Right ventricle myocardium inferior (tissue), 1 donor: ENCODE measurements around the gene SNX18. TPM values are rescaled to one million over a fixed set of nuclear protein-coding genes. Genes with fewer than 3 reads are reported as not detected.
A peak's percentile ranks its signal among the peaks of the same experiment; 100 is the strongest.

ENCODE experiments used
- ATAC-seq: fragments of 200-7000 bp; cut with Tn5 transposase; one replicate; pipeline ENCODE4 v1.9.1; 2020; ENCODE audit warnings: mild to moderate bottlenecking, moderate library complexity
- DNase-seq: peaks from one replicate; pipeline ENCODE4 v3.0.0; 2021; ENCODE audit errors: missing footprints
- intact Hi-C: fragments of 100-400 bp; cut with DNase I; formaldehyde crosslinking; loops from one replicate; pipeline ENCODE4 v1.11.0; 2022
- total RNA-seq: library from RNA; stranded (reverse); fragmentation: NEBNext Ultra II Directional; extraction: Animal tissue kit (Norgen Biotek cat#: 25700); gene quantifications from one replicate; pipeline ENCODE4 v1.2.1, GENCODE V29; 2021
- donor health status: DM: no; HTN: yes; CAD: no; lungs with severe emphysema.

SNX18 gene
- total RNA-seq, 1 donor from 2014 or later: 25.2 TPM

GRCh38 chr5:54556141-54556540 is 38.6 kb downstream of the SNX18 start:
- DNase-seq (no peak), ATAC-seq (no peak)
- intact Hi-C loops: no loop called here

DNA sequence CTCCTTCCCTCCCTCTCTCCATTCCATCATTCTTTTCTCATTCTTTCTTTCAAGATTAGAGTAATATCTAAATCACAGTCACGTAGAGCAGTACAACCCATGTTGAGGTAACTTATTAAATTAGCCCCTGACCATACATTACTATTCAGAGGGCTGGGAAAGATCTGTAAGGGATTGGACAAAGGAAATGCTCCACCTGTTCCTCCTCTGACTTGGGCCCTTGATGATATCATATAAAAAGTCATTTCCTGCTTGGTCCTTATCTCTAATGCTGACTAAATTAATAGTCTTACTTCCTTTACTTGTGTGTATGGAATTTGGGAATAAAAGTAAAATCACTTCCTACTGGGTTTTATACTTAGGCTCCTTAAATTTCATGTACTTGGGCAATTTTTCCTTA is 40.8 kb downstream of the SNX18 start:
- ATAC-seq: no peak

DNA sequence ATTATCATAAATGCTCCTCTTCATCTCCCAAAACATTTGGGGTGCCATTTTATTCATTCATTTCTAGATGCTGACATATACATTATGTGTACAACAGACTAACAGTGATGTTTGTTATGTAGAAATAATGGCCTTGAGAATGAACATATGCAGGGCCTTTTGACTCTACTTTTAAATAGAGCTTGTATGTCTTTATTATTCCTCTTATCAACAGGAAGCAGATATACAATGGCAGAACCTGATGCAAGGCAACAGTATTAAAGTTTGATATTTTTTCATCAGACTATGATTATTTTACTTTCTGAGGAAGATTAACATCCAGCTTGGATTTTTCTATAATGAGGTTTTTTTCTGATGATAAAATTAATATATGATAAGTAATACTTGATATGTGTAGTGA is 44.1 kb downstream of the SNX18 start:
- intact Hi-C loops: no loop called here
- no peak for ATAC-seq
- DNase-seq: no peak

More for the DNA sequence above, 40.8 kb downstream of the SNX18 start:
- no peak for DNase-seq
- intact Hi-C loops: no loop called here

- DNase-seq (no peak), ATAC-seq (no peak)
- intact Hi-C loops: no loop called here
These were observed 45.7 kb downstream of the SNX18 start for GRCh38 chr5:54563083-54563761.

DNA sequence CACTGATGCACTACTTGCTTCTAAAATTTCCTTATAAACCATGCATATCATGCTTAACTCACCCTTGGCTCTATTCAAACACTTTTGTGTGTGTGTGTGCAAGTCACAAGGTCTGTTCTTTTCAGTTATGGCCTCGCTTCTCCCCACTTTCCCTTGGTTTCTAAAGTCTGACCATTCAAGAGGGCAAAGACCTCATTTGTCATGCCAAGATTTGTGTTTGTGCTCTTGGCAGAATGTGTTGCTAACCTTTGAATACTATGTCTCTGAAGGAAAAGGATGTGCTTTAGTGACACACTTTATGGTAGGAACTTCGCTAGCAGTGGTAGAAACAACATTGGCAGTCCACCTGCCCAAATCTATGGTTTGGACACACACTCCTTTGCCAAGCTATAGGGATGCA is 50.4 kb downstream of the SNX18 start:
- intact Hi-C loops: no loop called here
- DNase-seq: no peak
- ATAC-seq: no peak

- intact Hi-C loops: no loop called here
- ATAC-seq (peak; percentile 48), DNase-seq (no peak)
These were observed 53.4 kb downstream of the SNX18 start for GRCh38 chr5:54570916-54571315.

DNA sequence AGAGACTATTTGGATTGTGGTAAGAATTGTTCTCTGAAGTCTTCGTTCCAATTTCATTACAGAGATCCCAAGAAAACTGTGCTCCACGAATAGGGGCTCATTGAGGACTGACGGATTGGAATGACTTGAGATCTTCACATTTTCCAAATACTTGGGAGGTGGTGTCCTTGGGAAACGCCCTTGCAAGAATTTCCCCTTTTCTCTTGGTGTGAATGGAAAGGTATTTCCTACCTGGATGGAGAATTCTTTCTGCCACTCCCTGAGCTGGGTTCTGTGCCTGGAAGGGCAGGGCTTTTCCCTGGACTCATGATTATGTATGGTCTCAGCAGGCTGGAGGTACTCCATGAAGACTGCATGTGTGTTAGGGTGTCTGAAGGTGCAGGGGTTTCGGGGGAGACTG is 53.9 kb downstream of the SNX18 start:
- intact Hi-C loops: no loop called here
- DNase-seq: no peak
- no peak for ATAC-seq

DNA sequence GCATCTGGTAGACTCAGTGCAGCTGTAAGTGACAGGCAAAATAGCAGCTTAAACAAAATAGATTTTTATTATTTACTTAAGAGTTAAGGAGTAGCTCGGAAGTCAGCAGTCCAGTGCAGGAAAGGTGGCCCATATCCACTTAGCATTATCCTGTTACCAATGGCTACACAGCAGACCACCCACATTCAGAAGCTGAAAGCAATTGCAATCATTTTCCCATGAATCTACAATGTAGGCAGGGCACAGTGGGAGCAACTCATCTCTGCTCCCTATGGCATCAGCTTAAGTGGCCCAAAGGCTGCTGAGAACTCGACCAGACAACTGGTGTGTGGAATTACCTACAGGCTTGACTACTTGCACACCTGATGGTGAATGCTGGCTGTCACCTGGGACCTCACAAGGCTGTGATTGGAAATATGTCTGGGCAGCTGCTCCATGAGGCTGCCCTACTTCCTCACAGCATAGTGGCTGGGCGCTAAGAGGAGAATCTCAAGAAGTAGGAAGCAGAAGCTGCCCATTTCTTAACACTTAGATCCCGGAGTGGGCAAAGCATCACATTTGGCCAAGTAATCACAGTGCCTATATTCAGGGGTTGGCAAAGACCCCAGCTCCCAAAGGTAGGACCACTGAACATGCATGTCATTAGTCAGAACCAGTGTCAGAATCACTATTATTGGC is 56.4 kb downstream of the SNX18 start:
- ATAC-seq (no peak), DNase-seq (no peak)
- intact Hi-C loops: no loop called here

DNA sequence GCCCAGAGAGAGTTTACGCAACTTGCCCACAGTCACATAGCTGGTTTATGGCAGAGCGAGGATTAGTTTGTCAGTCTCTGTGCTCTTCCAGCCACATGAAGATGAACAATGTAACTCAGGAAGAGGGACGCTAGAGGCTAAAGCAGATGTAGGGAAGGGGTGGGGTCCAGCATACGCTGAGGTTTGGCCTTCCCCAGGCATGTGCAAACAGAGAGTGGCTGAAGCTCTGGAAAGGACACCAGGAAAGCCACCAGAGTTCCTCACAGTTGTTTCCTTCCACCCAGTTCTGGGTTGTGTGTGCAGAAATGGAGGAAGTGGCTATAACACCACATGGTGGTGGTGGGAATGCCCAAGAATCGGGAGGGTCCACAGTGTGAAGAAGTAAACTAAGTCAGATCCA is 60.0 kb downstream of the SNX18 start:
- DNase-seq: no peak
- peak; percentile 50 for ATAC-seq
- intact Hi-C loops: no loop called here

- DNase-seq: no peak
- intact Hi-C loops: no loop called here
- ATAC-seq: no peak
These were observed 60.5 kb downstream of the SNX18 start for GRCh38 chr5:54577937-54578653.

DNA sequence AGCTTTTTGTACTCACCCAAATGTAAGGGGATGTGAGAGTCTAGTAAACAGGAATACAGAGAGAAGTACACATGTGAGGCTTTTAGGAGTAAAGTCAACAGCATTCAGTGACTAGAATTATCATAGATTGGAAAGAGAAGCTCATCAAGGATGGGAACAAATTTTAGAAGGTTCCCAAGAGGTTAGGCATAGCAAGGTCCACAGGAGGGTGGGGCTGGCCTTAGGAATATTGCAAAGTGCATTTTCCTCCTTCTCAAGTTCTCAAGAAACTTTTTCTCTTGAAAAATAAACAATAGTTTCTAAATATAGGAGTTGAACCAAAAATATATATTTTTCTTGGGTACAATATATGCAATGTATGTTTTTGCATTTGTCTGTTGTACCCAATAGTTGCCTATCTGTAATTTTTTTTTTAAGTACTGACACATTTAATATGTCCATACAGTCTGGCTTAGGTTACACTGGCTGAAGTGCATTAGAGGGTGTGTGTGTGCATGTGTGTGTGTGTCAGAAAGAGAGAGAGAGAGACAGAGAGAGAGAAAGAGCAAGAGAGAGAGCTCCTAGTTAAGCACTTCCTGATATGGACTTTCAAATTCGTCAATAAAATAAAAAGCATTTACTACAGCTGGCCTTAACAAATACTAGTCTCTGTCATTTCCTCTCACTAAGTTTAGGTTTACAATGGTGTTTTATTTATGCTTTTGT is 62.2 kb downstream of the SNX18 start:
- DNase-seq (no peak), ATAC-seq (no peak)
- intact Hi-C loops: loop anchor here (5.0 kb wide), 1 partner anchor 62 kb away; the partner anchor contains the start of gene SNX18

DNA sequence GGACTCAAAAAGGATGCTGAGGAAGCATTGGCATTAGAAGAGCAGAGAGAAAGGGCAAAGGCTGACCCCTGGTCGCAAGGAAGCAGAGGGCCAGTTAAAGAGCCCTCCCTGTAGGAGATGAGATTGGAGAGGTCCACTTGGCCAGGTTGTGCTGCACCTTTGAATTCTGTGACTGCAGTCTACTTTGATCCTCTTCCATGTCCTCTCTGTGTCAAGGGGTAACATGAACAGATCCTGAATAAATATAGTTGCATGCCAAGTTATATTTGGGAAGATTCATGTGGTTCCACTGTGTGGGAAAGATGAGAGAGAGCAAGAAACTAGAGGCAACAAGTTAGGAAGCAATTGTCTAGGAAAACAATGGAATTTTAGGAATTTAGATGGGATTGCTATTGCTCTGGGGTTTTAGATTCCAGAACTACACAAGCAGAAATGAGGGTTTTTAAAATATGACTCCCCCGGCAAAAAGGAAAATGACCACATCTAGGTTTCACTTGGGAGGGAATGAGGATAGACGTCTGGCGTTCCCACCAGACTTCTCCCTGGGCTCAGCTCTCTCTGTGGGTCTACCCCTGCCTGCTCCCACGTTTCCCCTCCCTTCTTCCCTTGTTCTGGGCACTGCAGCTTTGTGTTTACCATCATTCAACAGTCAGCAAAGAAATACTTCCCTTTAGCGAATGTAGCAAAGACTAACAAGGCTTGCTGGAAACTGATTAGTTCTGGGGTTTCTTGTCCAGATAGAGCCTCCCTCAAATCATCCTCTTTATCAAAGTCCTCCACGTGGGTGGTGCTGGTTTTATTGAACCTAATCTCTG is 63.6 kb downstream of the SNX18 start:
- ATAC-seq (peak; percentile 51), DNase-seq (no peak)
- intact Hi-C loops: loop anchor here (5.0 kb wide), 1 partner anchor 64 kb away; the partner anchor contains the start of gene SNX18

DNA sequence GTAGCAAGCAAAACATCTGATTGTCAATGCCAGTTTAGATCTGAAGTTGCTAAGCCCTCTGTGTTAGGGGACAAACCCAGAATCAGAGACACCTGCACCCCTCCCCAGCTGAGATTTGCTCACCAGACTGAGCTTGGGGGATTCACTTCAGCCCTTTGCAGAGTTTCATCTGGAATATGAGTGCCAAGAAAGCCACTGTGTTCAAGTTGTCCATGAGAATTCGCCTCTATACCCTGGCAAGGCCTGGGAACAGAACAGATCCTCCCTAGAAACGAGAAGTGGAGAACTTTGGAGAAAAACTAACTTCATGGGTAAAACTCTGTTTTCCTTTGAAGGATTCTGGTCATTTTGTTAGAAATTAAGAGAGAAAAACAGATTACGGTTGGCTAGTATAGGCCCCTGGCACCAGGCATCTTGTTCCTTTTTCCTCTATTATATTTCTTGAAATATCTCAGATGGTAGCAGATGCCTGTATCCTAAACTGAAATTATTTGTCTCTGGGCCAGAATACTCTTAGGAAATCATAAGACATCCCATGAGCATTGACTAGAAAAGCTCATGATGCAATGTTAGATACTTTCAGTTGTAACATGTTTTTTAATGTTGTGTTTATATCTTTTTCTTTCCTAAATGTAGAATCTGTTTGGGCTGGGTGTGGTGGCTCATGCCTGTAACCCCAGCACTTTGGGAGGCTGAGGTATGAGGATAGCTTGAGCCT is 64.4 kb downstream of the SNX18 start:
- peak; percentile 68 for ATAC-seq
- intact Hi-C loops: loop anchor here (5.0 kb wide), 1 partner anchor 65 kb away; the partner anchor contains the start of gene SNX18
- DNase-seq: no peak

- DNase-seq (no peak), ATAC-seq (no peak)
- intact Hi-C loops: no loop called here
These were observed 68.8 kb downstream of the SNX18 start for GRCh38 chr5:54586336-54586735.

GRCh38 chr5:54589786-54590185 is 72.2 kb downstream of the SNX18 start:
- ATAC-seq (no peak), DNase-seq (no peak)
- intact Hi-C loops: no loop called here

DNA sequence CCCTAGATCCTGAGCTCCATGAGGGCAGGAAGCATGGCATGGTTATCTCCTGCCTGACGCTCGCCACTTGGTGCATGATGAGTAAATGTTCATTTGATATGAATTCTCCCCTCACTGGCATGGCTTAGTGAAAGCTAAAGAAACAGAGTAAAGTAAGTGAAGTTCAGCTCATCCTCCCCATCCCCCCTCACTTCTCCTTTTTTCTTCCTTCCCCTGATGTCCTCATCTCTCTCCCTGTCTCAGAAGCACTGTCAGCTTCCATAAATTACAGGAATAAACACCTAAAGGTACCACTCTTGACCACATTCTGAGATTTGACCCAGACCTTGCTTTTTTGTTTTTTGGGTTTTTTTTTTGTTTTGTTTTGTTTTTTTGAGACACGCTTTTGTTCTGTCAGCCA is 73.3 kb downstream of the SNX18 start:
- intact Hi-C loops: no loop called here
- ATAC-seq: no peak

GRCh38 chr5:54593779-54594178 is 76.2 kb downstream of the SNX18 start:
- no peak for ATAC-seq
- intact Hi-C loops: no loop called here
- DNase-seq: no peak

More for the DNA sequence above, 73.3 kb downstream of the SNX18 start:
- no peak for DNase-seq

- DNase-seq (no peak), ATAC-seq (no peak)
- intact Hi-C loops: no loop called here
These were observed 76.6 kb downstream of the SNX18 start for GRCh38 chr5:54594181-54594580.
